Hepatocyte (in vitro differentiated cells): ENCODE results near the gene ZNF37A.

Experiments
- CTCF ChIP-seq: fragments of 200-600 bp; sonication (generic); IDR thresholded peaks from 2 replicates; pipeline ENCODE4 v1.5.1; 2016; ENCODE audit warnings: antibody characterized with exemption, mild to moderate bottlenecking; ENCODE audit not compliant: poor library complexity
- EZH2 ChIP-seq: fragments of 200-600 bp; sonication (generic); IDR thresholded peaks from 2 replicates; pipeline ENCODE4 v1.6.1; 2016; ENCODE audit warnings: antibody characterized with exemption, mild to moderate bottlenecking, borderline replicate concordance
- EZH2phosphoT487 ChIP-seq: fragments of 200-600 bp; sonication (generic); IDR thresholded peaks from one replicate; pipeline ENCODE4 v1.6.1; 2018; ENCODE audit warnings: antibody characterized with exemption, mild to moderate bottlenecking, low read depth, moderate library complexity; ENCODE audit not compliant: unreplicated experiment, severe bottlenecking

- TF ChIP-seq CTCF (no peak), EZH2 (no peak), EZH2phosphoT487 (no peak)
Measured at GRCh38 chr10:38094927-38095574, 914 bp downstream of the ZNF37A start.
